Left colon (tissue), 2 donors: Measurements from ENCODE around the gene CREB5. TPM values are rescaled to one million over a fixed set of nuclear protein-coding genes. Genes with fewer than 3 reads are reported as not detected.

Experiments
- ATAC-seq: fragments of 200-7000 bp; cut with Tn5 transposase; one replicate; pipeline ENCODE4 v1.9.1; 2020; ENCODE audit warnings: mild to moderate bottlenecking, moderate library complexity
- DNase-seq, 2 donors: peaks; one replicate each; pipeline ENCODE4 v3.0.0-alpha.2; 2020
- intact Hi-C, 2 donors: fragments of 100-400 bp; cut with DNase I in 1 of 2; cut with micrococcal nuclease in 1 of 2; formaldehyde crosslinking; loops; one replicate each; pipeline versions ENCODE4 v1.11.2 to v1.14.0; 2022; cut with DNase I, micrococcal nuclease
- total RNA-seq, 2 donors: library from RNA; stranded (reverse); fragmentation: NEBNext Ultra II Directional; extraction: Animal tissue kit (Norgen Biotek cat#: 25700); gene quantifications; one replicate each; pipeline ENCODE4 v1.2.1, GENCODE V29; 2021
- donor health status: DM: no; HTN: no; CAD: no.
- donor health status: DM: yes; HTN: yes; CAD: no.

Gene CREB5
- total RNA-seq, 2 donors from 2014 or later, result 1.8 to 2.4 TPM

DNA sequence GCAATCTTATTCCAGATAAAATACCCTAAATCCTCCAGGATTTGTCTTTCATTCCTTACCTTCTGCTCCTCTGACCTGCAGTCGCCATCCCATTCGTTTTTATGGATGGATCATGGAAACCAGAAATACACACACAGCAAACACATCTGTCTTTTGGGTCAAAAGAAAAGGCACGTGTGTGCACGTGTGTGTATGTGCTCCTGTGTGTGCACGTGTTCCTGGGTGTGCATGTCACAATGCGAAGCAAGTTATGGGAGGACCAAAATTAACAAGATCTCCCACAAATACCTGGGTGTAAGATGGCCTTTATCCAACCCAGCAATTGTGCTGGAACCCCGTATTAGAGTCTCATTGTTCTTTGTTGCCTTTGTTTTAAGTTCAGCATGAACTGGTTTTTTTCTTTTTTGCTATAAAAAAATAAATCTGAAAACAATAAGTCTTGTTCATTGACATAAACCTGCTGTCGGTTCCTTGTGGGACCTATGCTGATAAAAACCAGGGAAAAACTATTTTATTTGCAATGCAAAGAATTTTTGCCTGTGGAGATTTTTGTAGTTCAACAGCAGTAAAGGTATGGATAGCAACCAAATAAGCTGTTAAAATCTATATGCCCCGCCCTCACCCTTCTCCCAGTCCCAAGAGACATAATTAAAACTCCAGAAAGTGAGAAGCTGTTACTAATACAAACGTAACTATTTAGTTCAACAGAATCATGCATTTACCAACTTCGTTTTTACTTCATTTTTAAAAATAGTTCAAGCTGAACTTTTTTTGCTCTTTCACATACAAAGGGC is 229.6 kb downstream of the CREB5 start:
- no peak for DNase-seq
- ATAC-seq, result no peak
- intact Hi-C loops, result no loop called here

DNA sequence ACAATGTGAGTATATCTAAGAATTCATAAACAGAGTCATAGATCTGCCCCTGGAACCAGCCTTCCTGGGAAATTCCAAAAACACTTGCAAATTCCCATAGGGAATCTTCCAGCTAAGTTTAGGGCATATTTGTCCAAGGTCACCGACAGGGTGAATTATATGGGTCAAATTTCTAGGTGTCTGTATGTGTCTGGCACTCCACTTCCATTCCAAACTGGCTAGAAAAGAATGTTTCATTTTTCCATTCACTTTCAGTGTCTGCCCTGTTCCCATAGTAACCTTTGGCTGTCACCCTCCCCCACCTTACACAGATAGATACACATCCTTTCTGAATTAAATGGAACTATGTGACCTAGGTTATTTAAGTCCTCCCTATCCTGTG is 230.9 kb downstream of the CREB5 start:
- ATAC-seq (no peak), DNase-seq (no peak)
- intact Hi-C loops, result no loop called here

- DNase-seq (no peak), ATAC-seq (no peak)
- intact Hi-C loops, result no loop called here
These were observed 231.4 kb downstream of the CREB5 start for GRCh38 chr7:28643584-28644340.

DNA sequence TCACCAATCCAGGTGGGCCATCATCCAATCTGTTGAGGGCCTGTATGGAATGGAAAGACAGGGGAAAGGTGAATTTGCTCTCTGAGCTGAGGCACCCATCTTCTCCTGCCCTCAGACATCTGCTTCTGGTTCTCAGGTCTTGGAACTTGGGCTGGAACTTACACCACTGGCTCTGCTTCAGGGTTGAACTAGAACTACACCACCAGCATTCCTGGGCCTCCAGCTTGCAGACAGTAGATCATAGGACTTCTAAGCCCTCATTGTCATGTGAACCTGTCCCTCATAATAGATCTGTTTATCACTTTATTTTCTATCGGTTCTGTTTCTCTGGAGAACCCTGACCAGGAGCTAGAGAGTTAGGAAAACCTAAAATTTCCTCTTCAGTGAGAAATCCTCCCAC is 233.5 kb downstream of the CREB5 start:
- ATAC-seq (no peak), DNase-seq (no peak)
- intact Hi-C loops, result no loop called here

DNA sequence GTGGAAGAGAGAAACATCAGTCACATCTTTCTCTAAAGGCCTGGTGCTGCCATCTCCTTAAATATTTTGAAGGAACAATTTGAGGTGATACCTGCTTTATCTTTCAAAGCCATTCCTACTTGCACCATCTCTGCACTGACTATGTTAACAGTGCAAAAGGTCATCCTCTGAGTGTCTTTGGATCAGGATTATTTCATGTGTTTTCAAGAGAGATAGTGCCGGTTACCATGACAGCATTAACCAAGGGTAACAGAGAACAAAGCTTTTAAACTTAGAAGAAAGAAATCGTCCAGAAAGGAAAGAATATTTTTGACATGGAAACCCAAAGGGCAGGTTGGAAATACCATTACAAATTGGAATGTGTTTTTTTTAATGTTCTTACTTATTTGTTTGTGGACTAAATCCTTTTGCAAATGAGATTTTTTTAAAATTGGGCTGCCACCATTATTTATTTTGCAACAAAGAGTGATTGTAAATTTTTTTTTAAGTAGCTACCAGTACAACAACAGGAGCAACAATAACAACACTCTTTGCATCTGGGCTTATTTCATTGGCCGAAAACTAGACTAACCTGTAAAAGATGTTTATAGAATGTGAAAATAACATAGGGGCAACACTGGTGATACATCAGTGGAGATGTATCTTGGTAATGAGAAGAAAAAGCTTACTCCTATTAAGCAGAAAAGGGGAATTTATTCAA is 234.2 kb downstream of the CREB5 start:
- no peak for ATAC-seq
- intact Hi-C loops, result no loop called here

DNA sequence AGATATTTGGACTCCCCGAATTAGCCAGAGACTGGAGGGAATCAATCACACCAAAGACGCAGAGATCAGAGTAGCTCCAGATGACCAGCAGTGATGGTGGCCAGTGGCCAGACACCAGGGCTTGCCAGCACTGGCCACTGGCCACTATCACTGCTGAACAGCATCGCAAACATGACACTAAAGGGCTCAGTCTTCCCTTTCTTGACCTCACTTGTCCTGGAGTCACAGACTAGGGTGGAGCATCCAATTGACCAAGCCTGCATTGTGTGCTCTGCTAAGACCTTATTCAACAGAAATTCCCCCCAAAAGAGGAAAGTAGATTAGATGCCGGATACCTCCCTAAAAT is 234.7 kb downstream of the CREB5 start:
- no peak for DNase-seq
- no peak for ATAC-seq
- intact Hi-C loops, result no loop called here

More for the DNA sequence above, 234.2 kb downstream of the CREB5 start:
- DNase-seq, result no peak

DNA sequence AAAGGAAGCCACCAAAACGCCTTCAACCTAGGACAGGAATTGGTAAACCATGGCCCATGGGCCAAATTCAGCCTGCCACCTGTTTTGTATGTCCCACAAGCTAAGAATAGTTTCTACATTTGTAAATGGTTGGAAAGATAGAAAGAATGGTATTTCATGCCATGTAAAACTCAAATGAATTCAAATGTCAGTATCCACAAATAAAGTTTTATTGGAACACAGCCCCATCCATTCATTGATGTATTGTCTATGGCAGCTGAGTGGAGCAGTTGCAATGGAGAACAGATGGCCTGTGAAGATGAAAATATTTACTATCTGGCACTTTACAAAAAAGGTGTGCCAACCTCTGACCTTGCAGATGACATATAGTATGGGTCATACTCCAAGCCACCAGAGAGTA is 236.9 kb downstream of the CREB5 start:
- no peak for ATAC-seq
- intact Hi-C loops, result no loop called here
- no peak for DNase-seq

GRCh38 chr7:28649811-28650210 is 237.5 kb downstream of the CREB5 start:
- intact Hi-C loops, result no loop called here
- ATAC-seq, result no peak

GRCh38 chr7:28654110-28654509 is 241.8 kb downstream of the CREB5 start:
- no peak for DNase-seq
- intact Hi-C loops, result no loop called here
- no peak for ATAC-seq

More at GRCh38 chr7:28649811-28650210, 237.5 kb downstream of the CREB5 start:
- no peak for DNase-seq

GRCh38 chr7:28656529-28656928 is 244.2 kb downstream of the CREB5 start:
- intact Hi-C loops, result no loop called here
- DNase-seq (no peak), ATAC-seq (no peak)

DNA sequence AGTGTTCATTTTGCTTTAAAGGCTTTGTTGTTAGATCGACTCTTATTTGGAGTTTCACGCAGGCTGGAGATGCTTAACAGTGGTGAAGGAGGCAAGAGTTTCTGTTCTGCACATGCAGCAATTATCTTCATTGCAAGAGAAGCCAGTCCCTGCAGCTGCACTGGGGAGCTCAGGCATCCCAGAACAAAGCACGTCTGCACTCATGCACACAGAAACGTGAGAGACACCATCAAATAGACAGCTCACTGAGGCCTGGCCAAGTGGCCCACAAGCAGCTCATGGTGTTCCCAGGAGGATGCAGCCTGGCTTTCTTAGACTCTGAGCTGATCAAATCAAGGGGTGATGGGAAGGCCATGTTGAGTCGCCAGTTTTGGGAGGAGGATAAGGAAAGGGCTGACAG is 246.1 kb downstream of the CREB5 start:
- ATAC-seq (no peak), DNase-seq (no peak)
- intact Hi-C loops, result no loop called here

- ATAC-seq (no peak), DNase-seq (no peak)
- intact Hi-C loops, result no loop called here
These were observed 247.8 kb downstream of the CREB5 start for GRCh38 chr7:28660132-28660531.

GRCh38 chr7:28661826-28662595 is 249.7 kb downstream of the CREB5 start:
- ATAC-seq (no peak), DNase-seq (no peak)
- intact Hi-C loops, result no loop called here

DNA sequence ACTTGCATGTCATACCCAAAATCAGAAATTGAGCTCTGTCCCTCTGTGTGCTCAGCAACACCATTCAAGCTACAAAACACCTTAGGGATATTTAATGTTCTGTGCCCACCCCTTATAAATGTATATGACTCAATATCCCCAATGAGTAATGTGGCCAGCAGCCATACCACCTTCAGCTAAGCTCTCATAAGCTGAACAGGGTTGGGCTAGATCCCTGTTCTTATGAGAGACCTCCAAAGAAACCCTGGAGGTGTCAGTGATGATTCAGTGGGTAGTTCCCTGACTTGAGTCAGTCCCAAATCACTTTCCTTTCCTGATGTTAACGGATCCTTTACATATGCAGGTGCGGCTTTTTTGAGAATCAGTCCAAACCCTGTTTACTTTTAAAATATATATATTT is 253.8 kb downstream of the CREB5 start:
- intact Hi-C loops, result no loop called here
- DNase-seq (no peak), ATAC-seq (no peak)

DNA sequence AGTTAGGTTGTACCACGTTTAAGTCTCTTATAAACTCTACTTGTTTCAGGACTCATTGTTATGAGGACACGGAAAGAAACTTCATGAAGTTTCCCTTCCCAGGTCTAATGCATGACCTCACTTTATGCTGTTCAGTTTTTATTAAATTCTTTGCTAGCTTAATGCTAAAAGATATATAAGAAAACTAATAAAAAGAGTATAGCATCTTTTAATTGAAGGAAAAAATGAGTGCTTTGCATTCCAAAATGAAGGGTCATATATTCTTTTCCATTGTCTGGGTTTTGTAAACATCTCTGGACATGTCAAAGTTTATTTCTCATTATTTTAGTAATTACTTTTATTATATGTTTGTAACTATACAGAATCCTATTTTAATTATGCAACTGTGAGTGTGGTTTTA is 255.8 kb downstream of the CREB5 start:
- DNase-seq (no peak), ATAC-seq (no peak)
- intact Hi-C loops, result no loop called here

GRCh38 chr7:28669330-28669729 is 257.0 kb downstream of the CREB5 start:
- DNase-seq (no peak), ATAC-seq (no peak)
- intact Hi-C loops, result no loop called here

GRCh38 chr7:28671526-28671925 is 259.2 kb downstream of the CREB5 start:
- ATAC-seq (no peak), DNase-seq (no peak)
- intact Hi-C loops, result no loop called here

DNA sequence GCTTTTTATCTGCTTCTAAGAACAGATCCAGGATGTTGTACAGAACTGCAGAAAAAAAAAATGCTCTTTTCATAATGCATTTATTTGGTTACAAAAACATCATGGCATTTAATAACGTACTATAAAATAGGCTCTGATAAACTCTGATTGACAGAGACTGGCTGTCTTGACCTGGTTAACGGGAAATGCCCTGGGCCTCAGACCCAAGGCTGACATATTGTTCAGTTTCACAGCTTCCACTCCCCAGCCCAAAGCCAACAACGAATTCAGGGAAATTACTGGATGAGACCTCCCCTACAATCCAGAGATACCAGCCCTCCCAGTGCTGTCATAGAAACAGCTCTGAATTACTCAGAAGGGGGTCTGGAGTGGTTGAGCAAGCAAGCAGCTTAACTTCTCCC is 260.1 kb downstream of the CREB5 start:
- intact Hi-C loops, result no loop called here
- ATAC-seq, result no peak

GRCh38 chr7:28674359-28674782 is 262.1 kb downstream of the CREB5 start:
- no peak for DNase-seq
- intact Hi-C loops, result no loop called here
- ATAC-seq, result peak; percentile 68

More for the DNA sequence above, 260.1 kb downstream of the CREB5 start:
- DNase-seq, result no peak
